HG02763 (cell line): Measurements from ENCODE around the gene SHISAL1.

Source experiments
- ATAC-seq: cut with Tn5 transposase; IDR thresholded peaks from one replicate; pipeline ENCODE4 v1.9.1; 2021; ENCODE audit warnings: mild to moderate bottlenecking, moderate library complexity; ENCODE audit not compliant: unreplicated experiment

Gene SHISAL1

DNA sequence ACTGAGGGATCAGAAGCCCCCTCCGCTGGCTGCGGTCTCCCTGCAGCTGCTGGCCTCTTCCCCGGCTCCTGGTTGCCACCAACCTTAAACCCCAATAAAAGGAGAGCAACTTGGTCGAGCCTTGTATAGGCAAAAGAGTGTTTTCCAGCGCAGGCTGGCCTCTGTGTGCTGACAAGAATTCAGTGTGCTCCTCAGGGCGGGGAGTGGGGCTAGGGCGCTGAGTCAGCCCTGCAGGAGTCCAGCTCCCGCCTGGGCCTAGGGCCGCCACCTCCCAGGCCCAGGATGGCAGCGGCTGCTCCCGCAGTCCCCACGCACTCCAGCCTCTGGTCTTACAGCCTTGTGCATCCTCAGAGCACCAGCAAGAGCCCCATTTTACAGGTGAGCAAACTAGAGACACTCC is at the start of gene SHISAL1:
Gene SHISAL1 (minus strand): TSS at position 186 of the 400 bp plus-strand sequence. CDS start 12,006 bp downstream, outside the sequence.
- no peak for ATAC-seq

DNA sequence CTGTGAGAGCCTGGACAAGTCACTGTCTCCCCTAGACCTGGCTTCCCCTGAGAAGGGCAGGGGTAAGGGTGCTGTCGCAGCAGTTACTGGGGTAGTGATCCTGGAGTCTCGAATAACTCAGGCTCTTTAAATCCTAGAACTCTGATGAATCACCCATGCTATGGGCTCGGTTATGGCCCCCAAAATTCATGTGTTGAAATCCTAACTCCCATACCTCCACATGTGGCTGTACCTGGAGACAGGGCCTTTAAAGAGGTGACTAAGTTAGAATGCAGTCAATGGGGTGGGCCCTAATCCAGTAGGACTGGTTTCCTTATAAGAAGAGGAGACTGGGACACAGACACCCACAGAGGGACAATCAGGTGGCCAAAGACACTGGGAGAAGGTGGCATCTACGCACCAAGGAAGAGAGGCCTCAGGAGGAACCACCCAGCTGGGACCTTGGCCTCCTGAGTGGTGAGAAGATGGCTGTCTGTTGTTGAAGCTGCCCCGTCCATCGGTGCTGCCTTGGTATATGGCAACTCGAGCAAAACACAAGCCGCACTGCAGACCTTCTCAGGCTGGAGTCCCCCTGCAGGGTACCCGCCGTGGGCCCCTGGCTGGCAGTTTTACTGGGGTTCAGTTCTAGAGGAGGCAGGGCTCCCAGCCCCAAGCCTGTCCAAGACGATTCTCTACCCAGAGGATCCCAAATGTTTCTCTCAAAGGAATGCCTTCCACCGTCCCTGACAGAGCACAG is 48.8 kb upstream of the SHISAL1 start:
- ATAC-seq, result no peak

DNA sequence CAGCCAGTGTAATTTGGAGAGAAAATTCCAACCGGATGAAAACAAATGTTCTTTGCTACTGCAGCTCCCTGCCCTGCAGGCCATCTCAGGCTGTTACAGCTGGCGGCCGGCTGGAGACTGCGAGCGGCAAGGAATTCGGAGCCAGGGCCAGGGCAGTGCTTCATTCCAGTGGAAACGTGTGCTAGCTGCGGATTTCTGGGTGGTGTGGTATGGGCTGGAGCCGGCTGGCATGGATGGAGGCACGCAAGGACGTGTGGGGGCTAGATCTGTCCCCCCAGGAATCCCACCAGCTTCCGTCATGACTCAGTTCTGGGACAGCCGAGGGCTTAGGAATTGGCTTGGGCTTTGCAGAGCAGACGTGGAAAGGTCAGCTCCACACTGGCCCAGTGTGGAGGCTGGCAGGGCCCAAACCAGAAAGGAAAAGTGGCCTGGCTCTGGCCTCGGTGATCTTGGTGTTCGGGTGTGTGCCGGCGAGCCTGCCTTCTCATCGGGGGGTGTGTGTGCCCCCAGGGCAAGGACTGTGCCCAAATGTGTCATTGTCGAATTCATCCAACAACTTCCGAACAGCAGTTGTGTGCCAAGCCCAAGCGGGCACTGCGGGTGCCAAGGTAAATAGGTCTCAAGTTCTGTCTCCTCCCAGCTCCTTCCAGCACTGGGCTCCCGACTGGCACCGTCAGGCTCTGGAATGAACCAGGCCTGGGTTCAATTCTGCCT is 48.1 kb upstream of the SHISAL1 start:
- ATAC-seq, result no peak

DNA sequence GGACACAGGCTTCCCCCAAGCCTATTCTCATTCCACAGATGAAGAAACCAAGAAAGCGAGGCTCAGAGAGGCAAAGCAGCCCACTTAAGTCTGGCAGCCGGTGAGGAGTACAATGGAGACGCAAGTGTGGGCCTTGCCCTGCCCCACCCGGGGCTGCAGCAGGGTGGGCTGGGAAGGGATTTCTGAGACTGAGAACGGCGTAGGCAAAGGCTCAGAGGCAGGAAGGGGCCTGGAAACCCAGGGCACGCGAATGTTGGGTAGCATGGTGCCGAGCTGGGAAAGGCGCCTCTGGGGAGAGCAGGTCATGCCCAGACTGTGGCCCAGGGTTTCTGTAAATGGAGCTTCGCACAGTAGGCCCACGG is 47.5 kb upstream of the SHISAL1 start:
- ATAC-seq, result no peak

DNA sequence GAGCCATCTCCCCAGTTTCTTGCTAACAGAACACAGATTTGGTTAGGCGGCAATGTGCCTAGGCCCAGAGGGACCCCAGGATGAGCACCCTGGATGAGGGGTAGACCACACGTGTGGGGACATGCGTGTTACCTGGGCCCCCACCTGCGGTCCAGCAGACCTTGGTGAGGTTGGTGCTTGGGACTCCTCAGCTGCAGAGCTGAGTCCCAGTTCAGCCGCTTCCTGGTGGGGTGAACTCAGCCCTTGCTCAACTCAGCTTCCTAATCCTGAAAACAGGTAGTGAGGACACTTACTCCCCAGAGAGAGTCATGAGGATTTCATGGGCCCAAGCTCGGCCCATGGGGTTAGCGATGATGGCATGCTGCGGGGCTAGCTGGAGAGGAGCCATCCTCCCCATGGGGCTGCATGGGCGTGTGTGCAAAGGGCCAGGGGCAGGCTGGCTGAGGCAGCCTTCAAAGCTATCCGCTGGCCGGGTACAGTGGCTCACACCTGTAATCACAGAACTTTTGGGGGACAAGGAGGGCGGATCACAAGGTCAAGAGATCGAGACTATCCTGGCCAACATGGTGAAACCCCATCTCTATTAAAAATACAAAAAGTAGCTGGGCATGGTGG is 46.9 kb upstream of the SHISAL1 start:
- ATAC-seq, result no peak

DNA sequence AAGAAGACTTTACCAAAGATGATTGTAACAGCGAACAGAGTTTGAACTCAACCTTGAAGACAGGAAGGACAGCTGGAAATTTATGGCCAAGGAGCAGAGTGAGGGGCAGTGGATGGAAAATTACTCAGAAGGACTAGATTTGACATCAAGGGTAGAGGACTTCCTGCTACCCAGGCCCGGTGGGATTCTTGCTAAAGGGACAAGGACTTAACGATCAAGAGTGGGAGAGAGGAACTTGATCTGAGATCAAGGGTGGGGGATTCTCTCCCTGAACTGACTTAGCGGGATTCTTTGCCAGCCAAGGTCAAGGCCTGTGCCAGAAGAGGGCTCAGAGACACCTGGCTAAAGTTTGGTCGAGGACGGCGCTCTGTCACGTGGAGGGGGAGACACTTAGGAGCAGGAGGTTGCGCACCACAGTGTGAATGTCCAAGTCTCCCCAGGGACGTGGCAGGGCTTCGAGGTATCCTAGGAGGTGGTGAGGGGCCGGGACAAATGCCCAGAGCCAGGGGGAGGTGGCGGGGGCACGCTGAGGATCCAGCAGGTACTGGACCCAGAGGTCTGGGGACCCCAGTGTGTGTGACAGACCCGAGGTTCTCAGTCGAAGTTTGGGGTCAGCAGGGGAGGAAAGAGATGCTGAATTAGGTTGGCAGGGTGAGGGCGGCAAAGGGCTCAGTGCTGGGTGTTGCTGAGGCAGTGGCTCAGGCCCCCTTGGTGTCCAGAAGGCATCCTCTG is 46.1 kb upstream of the SHISAL1 start:
- no peak for ATAC-seq

DNA sequence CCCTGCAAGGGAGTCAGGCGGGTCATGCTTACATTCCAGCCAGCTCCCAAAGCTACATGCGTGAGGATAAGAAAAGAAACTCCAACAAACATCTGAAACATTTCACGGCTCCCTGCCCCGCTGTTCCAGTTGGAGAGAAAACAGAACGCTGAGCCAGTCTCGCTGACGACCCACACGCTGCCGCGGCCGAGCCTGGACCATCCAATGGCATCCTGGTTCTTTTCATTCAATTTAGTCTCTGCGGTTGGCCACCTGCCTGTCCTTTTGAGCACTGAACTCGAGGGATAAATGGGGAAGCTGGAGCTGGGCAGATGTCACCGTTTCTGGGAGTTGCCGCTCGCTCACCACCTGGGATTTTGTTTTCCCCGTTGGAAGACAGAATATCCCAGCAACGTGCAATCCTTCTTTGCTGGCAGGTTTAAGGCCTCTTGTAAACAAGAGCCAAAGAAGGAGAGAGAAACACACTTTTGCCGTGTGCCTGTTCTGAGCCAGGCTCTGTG is 45.3 kb upstream of the SHISAL1 start:
- no peak for ATAC-seq

DNA sequence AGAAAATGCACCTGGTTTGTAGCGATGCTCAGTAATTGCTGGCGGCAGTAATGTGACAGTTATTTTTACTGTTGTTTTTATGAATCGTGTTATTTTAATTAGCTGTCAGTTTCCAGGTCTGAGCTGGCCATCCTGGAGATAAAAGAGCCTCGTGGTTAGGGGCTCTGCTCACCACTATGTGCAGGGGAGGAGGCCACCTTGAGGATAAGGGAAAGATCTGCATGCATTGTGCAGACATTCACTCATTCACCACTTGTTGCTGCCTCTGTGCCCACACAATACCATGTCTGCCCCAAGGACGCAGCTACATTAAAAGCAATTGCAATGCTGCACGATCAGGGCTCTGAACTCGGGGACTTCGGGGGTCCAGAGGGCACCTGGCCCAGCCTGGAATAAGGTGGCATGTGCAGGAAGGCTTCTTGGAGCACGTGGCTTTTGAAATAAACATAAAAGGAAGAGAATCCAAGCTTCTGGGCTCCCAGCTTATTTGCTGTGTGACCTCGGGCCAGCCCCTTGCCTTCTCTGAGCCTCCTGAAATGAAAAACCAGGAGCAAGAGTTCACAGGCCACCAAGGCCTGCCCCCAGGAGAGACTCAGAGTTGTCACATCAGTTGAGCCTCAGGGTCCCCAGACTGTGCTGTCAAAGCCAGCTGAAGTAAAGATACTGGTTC is 44.7 kb upstream of the SHISAL1 start:
- no peak for ATAC-seq

DNA sequence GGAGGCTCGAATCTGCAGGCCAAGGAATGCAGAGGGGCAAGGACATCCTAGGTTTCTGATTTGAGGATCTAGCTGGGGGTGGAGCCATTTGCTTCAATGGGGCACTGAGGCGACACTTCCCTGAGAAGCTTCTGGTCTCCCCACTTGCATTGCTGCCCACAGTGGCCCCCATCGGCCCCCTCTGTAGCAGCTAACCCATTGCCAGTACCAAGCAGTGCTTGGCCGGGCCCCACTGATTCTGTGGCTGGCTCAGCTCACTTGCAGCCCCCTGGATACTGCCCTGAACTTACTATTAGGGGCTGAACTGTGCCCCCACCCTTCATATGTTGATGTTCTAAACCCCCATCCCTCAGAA is 42.9 kb upstream of the SHISAL1 start:
- no peak for ATAC-seq

DNA sequence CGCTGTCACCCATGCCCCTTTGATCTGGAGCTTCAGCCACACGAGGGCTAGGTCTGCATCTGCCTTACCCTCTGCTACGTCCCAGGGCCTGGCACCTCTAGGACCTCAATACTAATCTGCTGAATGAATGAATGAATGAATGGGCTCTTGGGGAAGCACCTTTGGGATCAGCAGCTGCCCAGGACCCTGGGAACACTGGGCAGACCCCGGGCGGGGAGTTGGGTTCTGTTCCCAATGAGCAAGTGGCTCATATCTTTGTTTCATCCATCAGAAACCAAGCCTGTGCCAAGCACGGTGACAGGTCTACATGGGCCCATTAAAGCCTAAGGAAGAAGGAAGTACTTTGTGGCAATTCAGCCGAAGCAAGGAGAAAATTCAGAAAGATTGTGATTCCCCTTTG is 41.5 kb upstream of the SHISAL1 start:
- ATAC-seq, result no peak

DNA sequence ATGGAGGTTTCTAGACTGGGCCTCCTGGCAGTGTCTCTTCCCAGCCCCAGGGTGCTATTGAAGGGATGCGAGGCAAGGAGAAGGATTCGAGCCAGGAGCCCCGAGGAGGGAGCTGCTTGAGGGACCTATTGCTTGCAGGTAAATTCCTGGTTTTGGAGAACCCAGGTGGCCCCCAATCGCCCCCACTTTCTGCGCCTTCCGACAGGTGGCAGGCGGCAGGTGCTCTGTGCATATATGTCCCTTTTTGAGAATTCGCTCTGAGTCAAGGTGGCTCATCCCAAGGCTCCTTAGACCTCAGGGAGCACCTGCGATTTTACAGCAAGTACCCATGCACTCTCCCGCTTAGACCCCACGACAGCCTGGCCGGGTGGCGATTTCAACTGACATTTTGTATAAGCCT is 40.3 kb upstream of the SHISAL1 start:
- no peak for ATAC-seq

DNA sequence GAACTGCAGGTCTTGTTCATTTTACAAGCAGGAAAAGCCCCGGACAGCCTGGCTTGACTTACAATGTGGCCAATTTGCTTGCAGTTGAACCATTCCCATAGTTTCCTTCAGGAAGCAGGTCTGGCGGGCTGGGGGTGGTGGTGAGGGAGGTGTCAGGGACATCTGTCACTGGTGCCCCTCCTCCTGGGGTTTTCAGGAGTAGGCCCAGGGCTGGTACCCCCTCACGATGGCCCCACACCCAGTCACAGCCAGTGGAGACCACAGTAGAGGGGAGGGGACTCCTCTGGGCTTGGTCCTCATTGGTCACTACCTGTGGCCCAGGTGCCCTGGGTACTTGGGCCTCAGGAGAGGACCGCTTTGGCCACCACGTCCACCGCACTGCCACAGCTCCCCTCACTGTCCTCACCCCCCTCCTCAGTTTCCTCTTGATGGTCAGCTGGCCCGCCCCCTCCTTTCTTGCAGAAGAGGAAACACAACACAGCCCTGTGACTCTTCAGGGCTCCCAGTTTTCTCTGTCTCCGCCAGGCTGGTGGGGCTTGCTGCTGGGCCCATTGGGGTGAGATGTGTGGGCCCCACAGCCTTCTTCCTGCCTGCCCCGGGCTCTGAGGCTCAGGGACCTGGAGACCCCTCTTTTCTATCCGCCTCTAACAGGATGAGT is 39.8 kb upstream of the SHISAL1 start:
- ATAC-seq, result no peak

DNA sequence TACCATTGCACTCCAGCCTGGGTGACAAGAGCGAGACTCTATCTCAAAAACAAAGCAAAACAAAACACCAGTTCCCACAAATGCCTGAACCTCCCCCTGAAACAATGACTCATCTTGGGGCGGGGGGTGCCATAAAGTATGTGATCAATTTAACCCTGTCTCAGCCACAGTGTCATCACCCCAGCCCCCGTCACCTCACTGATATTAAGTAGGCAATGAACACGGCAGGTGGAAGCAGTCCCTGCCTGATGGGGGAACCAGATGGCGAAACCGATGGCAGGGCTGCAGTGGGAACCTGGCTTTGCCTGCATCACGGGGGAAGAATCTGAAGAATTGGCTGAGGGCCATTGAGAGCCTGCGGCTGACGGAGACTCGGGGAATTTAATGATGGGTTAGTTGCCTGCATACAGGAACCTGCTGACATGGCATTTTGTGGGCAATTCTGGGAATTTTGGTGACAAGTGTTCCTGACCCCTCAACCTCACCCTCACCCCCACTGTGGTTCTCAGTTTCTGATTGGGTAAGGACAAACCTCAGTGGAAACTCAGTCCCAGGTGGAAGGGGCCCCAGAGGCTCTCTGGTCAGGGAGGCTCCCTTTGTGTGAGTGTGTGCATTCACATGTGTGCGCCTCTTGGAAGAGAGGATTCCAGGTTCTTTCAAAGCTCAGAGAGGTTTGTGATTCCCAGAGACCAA is 39.1 kb upstream of the SHISAL1 start:
- no peak for ATAC-seq

DNA sequence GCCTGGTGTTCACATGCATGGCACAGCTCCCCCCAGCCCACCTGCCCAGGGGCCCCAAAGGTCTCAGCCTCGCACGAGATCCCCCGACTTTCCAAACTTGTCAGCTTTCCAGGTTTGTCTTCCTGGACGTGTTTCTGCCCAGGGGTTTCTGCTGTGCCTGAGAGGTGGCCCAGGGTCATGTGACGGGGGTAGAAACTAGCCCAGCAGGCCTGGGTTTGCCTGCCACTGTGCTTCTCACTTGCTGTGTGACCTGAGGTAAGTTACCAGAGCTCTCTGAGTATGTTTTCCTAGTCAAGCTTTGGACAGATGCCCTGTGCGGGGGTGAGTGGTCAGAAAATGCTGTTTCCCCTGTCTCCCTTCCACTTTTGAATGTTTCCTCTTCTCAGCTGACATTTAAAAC is 38.3 kb upstream of the SHISAL1 start:
- no peak for ATAC-seq

DNA sequence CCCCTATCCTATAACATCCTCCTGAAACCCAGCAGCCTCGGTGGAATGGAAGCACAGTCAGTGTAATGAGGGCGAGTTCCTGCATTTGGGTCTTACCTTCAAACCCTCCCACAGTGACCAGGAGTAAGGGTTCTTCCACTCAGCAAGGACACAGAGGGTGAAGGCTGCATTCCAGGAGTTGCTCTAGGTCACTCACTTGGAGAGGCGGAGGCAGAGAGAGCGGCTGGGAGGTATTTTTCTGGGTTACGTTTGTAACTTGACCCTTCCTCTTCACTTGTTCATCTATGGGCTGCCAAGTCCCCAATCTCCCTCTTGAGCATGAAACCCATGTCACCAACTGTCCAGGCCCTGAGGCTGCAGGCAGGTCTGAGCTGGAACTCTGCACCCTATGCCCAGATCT is 36.8 kb upstream of the SHISAL1 start:
- no peak for ATAC-seq

DNA sequence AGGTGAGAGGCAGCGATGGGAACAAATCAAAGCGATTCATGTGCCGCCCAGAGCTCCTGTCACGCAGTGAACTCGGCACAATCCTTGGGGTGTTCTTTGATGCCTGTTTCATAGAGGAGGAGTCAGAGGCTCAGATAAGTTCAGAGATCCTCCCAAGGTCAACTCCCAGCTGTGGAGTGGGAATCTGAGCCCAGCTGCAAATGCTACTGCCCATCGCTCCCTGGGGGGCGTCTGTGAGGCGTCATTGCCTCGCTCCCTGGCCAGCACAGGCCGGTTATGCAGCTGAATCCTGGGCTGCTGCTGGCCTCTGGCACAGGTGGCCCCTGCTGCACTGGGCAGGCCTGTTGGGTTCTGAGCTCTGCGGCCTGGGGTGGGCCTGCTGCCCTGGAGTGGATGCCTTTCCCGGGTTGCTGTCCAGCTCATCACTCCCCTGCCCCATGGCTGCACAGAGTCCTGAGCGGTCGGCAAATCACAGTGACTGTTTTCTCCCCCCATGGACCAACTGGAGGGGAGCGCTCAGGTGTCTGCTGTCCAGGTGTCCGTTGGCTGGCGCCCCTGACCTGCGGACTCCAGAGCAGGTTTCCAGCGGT is 36.3 kb upstream of the SHISAL1 start:
- no peak for ATAC-seq

DNA sequence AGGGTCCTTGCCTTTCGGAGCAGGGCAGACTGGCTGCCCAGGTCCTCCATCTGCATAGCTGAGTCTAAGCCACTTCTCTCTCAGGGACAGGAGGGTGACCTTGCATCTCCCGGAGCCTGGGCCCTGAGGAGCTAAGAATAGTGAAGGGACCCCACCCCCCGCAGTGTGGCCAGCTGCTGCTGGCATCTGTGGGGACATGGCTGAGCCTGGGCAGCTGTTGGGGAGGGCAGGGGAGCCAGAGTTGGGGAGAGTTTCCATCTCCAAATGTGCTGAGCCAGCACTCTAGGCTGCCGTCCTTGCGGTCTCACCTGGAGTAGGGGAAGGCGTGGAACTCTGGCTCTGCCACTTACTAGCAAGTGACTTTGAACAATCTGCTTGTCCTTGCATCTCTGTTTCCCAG is 34.8 kb upstream of the SHISAL1 start:
- no peak for ATAC-seq

DNA sequence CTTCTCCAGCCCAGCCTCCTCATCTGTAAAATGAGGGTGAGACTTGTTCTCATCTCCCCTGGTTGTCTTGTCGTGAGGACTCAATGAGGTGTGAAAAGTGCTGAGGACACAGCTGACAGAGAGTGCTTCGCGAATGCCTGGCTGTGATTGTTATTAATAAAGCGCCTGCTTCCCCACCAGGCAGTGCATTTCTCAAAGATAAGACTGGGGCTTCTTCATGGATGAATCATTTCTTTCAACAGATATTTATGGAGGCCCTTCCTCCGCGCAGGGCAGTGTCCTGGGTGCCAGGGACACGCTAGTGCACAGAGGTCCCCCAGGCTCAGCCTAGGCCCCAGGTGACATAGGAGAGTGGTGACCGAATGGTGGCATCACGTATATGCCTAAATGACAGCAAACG is 34.3 kb upstream of the SHISAL1 start:
- no peak for ATAC-seq

DNA sequence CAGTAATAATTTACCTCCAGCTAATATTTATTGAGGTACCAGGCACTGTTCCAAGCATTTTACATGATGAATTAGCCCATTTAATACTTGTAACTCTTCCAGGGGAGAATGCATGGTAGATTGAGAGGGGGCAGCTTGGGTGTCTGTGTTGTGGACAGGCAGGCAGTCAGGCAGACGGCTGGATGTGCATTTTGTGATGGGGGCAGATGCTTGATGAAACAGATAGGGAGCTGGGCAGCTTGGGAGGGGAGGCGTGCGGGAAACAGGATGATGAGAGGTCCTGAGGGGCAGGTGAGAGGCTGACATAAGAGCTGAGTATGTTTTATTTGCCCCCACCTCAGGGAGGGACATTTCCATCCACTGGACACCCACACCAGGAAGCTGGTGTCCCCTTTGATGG is 33.1 kb upstream of the SHISAL1 start:
- no peak for ATAC-seq
